A673 (cell line): Measurements from ENCODE around the gene PRIMA1.

ENCODE experiments used
- EZH2 ChIP-seq: fragments of 200-600 bp; sonication (generic); IDR thresholded peaks from 2 replicates; pipeline ENCODE4 v1.6.1; 2017; ENCODE audit warnings: borderline replicate concordance, low read depth, mild to moderate bottlenecking, mixed read lengths, antibody characterized with exemption, low read length; ENCODE audit not compliant: poor library complexity, severe bottlenecking
- TF ChIP-seq, protein P1 (sequence below): fragments of 300-800, 200-600 bp; sonication (generic); conservative IDR thresholded peaks from 2 replicates; pipeline ENCODE4 v1.5.1; 2017; ENCODE audit warnings: low read depth, mild to moderate bottlenecking, antibody characterized with exemption, low read length, moderate library complexity, mixed read lengths

DNA sequence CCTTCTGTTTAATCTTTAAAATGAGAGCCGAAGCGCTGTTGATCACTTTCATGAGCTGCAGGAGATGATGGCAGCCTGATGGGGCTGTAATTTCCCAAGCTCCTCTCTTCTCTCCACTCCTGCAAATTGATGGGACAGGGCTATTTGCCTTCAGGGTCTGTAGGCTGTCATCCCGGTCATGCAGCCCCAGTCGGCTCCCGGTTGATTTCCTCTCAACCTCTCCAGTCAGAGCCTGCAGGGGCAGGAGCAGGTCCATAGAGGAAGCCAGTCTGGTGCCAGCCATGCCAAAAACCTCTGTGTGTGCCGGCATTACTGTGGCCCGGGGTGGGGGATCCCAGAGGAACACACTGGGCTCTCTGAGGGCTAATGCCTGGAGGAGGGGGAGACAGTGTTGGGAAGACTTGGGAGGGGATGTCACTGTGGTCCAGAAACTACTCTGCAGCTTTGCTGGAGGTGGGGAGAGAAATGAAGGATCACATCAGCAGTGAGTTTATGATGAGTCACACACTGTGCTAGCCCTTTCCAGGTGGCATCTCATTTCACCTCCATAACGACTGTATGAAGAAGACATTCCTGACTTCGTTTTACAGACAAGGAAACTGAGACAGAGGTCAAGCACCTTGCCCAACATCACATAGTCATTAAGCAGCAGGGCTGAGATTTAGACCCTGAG lies 46.5 kb upstream of the PRIMA1 start:
- TF ChIP-seq, protein P1, sequence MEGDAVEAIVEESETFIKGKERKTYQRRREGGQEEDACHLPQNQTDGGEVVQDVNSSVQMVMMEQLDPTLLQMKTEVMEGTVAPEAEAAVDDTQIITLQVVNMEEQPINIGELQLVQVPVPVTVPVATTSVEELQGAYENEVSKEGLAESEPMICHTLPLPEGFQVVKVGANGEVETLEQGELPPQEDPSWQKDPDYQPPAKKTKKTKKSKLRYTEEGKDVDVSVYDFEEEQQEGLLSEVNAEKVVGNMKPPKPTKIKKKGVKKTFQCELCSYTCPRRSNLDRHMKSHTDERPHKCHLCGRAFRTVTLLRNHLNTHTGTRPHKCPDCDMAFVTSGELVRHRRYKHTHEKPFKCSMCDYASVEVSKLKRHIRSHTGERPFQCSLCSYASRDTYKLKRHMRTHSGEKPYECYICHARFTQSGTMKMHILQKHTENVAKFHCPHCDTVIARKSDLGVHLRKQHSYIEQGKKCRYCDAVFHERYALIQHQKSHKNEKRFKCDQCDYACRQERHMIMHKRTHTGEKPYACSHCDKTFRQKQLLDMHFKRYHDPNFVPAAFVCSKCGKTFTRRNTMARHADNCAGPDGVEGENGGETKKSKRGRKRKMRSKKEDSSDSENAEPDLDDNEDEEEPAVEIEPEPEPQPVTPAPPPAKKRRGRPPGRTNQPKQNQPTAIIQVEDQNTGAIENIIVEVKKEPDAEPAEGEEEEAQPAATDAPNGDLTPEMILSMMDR, result no peak
- no peak for TF ChIP-seq EZH2
